H1 (cell line): ENCODE measurements around the gene TIMMDC1. TPM values are rescaled to one million over a fixed set of nuclear protein-coding genes. Genes with fewer than 3 reads are reported as not detected.
"Not testable (repeated sequence)": the region's sequence is repeated elsewhere in the genome, so short reads cannot be mapped to it uniquely, and the experiment has no call there.

ENCODE experiments used
- CTCF ChIA-PET: fragments of 300-600 bp; sonication (Branson Sonifier 250); formaldehyde crosslinking; loops from one replicate; lab custom pipeline; 2021; ENCODE audit not compliant: partially characterized antibody; lab: Charles Lee
- POLR2A ChIA-PET: fragments of 300-600 bp; sonication (Branson Sonifier 250); formaldehyde crosslinking; loops from one replicate; lab custom pipeline; 2021; ENCODE audit warnings: inconsistent platforms; ENCODE audit not compliant: partially characterized antibody; lab: Charles Lee
- DNase-seq, 2 experiments: peaks; one replicate each; pipeline versions ENCODE4 v3.0.0 to v3.0.0-alpha.2; 2010 to 2022; ENCODE audit warnings: low spot score in 2 of 2, low read depth in 1 of 2, mixed read lengths in 1 of 2
- FAIRE-seq: peaks from 2 replicates; lab custom pipeline; 2011; peaks lifted over from hg19 to GRCh38; lab: Jason Lieb, UNC
- H2AFZ ChIP-seq: 2 replicates; pipeline ENCODE4 v1.8.1; 2012; ENCODE audit warnings: low read length, inconsistent platforms
- H2AK5ac ChIP-seq: 2 replicates; pipeline ENCODE4 v1.6.1; 2013; ENCODE audit warnings: low read depth, low read length
- H2BK120ac ChIP-seq: replicated peaks from 2 replicates; pipeline ENCODE3; 2013; ENCODE audit warnings: low read depth, low read length, inconsistent platforms
- H2BK12ac ChIP-seq: 2 replicates; pipeline ENCODE4 v1.6.1; 2013; ENCODE audit warnings: low read depth, low read length
- H2BK15ac ChIP-seq: 2 replicates; pipeline ENCODE4 v1.6.1; 2013; ENCODE audit warnings: low read length
- H2BK20ac ChIP-seq: 2 replicates; pipeline ENCODE4 v1.6.1; 2013; ENCODE audit warnings: low read length
- H2BK5ac ChIP-seq: 2 replicates; pipeline ENCODE4 v1.6.1; 2013; ENCODE audit warnings: low read depth, low read length
- H3K14ac ChIP-seq: 2 replicates; pipeline ENCODE4 v1.6.1; 2013; ENCODE audit warnings: inconsistent platforms; ENCODE audit not compliant: insufficient read length
- H3K18ac ChIP-seq: 2 replicates; pipeline ENCODE4 v1.6.1; 2013; ENCODE audit warnings: low read length; ENCODE audit errors: extremely low read depth
- H3K23ac ChIP-seq: 2 replicates; pipeline ENCODE4 v1.6.1; 2013; ENCODE audit warnings: inconsistent platforms; ENCODE audit not compliant: insufficient read length
- H3K23me2 ChIP-seq: 2 replicates; pipeline ENCODE4 v1.6.1; 2013; ENCODE audit warnings: low read depth, low read length
- H3K27ac ChIP-seq: 2 replicates; pipeline ENCODE4 v1.6.1; 2011; ENCODE audit warnings: low read depth, low read length, inconsistent platforms
- H3K27me3 ChIP-seq, 4 experiments: replicated peaks in 1 of 4; 1 replicate in 1 of 4; 2 replicates in 3 of 4; pipeline versions ENCODE4 v1.6.1 to v1.8.1; 2011 to 2013; ENCODE audit warnings: low read length in 3 of 4, mild to moderate bottlenecking in 3 of 4, inconsistent platforms in 2 of 4, mixed read lengths in 2 of 4, moderate library complexity in 1 of 4; ENCODE audit not compliant: control insufficient read depth in 3 of 4, insufficient read depth in 3 of 4; ENCODE audit errors: extremely low read depth in 1 of 4
- H3K36me3 ChIP-seq, 4 experiments: 2 replicates each; pipeline versions ENCODE4 v1.6.1 to v1.8.1; 2011 to 2013; ENCODE audit warnings: mild to moderate bottlenecking in 4 of 4, low read length in 3 of 4, moderate library complexity in 2 of 4, control low read depth in 1 of 4, inconsistent platforms in 1 of 4; ENCODE audit not compliant: insufficient read depth in 4 of 4, control insufficient read depth in 2 of 4
- H3K4ac ChIP-seq: replicated peaks from 2 replicates; pipeline ENCODE3; 2013; ENCODE audit warnings: low read length, low read depth, mixed read lengths, inconsistent platforms; ENCODE audit not compliant: insufficient read length
- H3K4me1 ChIP-seq, 4 experiments: replicated peaks in 1 of 4; 1 replicate in 1 of 4; 2 replicates in 3 of 4; pipeline versions ENCODE4 v1.6.1 to v1.8.1; 2011 to 2013; ENCODE audit warnings: low read length in 3 of 4, inconsistent platforms in 2 of 4, mixed read lengths in 1 of 4; ENCODE audit not compliant: insufficient read depth in 4 of 4, control insufficient read depth in 3 of 4
- H3K4me2 ChIP-seq, 2 experiments: 2 replicates each; pipeline versions ENCODE4 v1.6.1 to v1.8.1; 2011 to 2013; ENCODE audit warnings: low read depth in 2 of 2, low read length in 2 of 2, control low read depth in 1 of 2, inconsistent platforms in 1 of 2, mild to moderate bottlenecking in 1 of 2; ENCODE audit not compliant: insufficient read depth in 1 of 2
- H3K4me3 ChIP-seq, 4 experiments: fragments of 200-600, 300-600 bp in 1 of 4; sonication (generic), shearing (Covaris generic), sonication (Bioruptor Twin) in 1 of 4; 2 replicates each; pipeline versions ENCODE4 v1.5.1 to v1.8.1; 2011 to 2016; ENCODE audit warnings: low read length in 4 of 4, low read depth in 3 of 4, control low read depth in 2 of 4, inconsistent platforms in 2 of 4, mild to moderate bottlenecking in 2 of 4, mixed read lengths in 1 of 4, moderate library complexity in 1 of 4; ENCODE audit not compliant: insufficient read depth in 2 of 4; ENCODE audit errors: extremely low read depth in 1 of 4
- H3K56ac ChIP-seq: replicated peaks from 2 replicates; pipeline ENCODE3; 2013; ENCODE audit warnings: low read depth, mild to moderate bottlenecking, mixed read lengths, low read length, inconsistent platforms; ENCODE audit not compliant: insufficient read length
- H3K79me1 ChIP-seq: 2 replicates; pipeline ENCODE4 v1.6.1; 2013; ENCODE audit warnings: low read depth, low read length, control low read depth
- H3K79me2 ChIP-seq, 2 experiments: 2 replicates each; pipeline versions ENCODE4 v1.6.1 to v1.8.1; 2012 to 2013; ENCODE audit warnings: low read length in 2 of 2, mild to moderate bottlenecking in 2 of 2, inconsistent platforms in 1 of 2; ENCODE audit not compliant: insufficient read depth in 2 of 2, control insufficient read depth in 1 of 2
- H3K9ac ChIP-seq, 4 experiments: replicated peaks in 1 of 4; 1 replicate in 1 of 4; 2 replicates in 3 of 4; pipeline versions ENCODE4 v1.6.1 to v1.8.1; 2011 to 2013; ENCODE audit warnings: low read depth in 3 of 4, low read length in 3 of 4, control low read depth in 2 of 4, mild to moderate bottlenecking in 2 of 4, moderate library complexity in 2 of 4, inconsistent platforms in 1 of 4; ENCODE audit errors: extremely low read depth in 1 of 4
- H3K9me3 ChIP-seq, 2 experiments: 2 replicates each; pipeline versions ENCODE4 v1.6.1 to v1.8.1; 2012 to 2013; ENCODE audit warnings: mild to moderate bottlenecking in 2 of 2, moderate library complexity in 2 of 2, control low read depth in 1 of 2, inconsistent platforms in 1 of 2, low read depth in 1 of 2, low read length in 1 of 2, mixed read lengths in 1 of 2; ENCODE audit not compliant: insufficient read depth in 2 of 2
- H4K20me1 ChIP-seq, 2 experiments: replicated peaks in 1 of 2; 2 replicates each; pipeline versions ENCODE3 to v1.8.1; 2011 to 2013; ENCODE audit warnings: inconsistent platforms in 2 of 2, low read length in 2 of 2, mild to moderate bottlenecking in 1 of 2; ENCODE audit not compliant: insufficient read depth in 2 of 2, control insufficient read depth in 1 of 2
- H4K5ac ChIP-seq: 2 replicates; pipeline ENCODE4 v1.6.1; 2013; ENCODE audit warnings: low read length, low read depth, mixed read lengths, inconsistent platforms; ENCODE audit not compliant: insufficient read length
- H4K8ac ChIP-seq: 2 replicates; pipeline ENCODE4 v1.8.0; 2013; ENCODE audit warnings: mild to moderate bottlenecking, moderate library complexity, low read length, inconsistent platforms; ENCODE audit not compliant: insufficient read depth; ENCODE audit errors: extremely low read depth
- H4K91ac ChIP-seq: replicated peaks from 2 replicates; pipeline ENCODE3; 2013; ENCODE audit warnings: low read length, mixed read lengths, inconsistent platforms; ENCODE audit not compliant: insufficient read length
- WGBS, 2 experiments: shearing (Covaris generic) in 1 of 2; methylation state at CpG; one replicate each; pipeline versions ENCODE4 v1.1.6 to v1.1.7; 2013 to 2015; ENCODE audit warnings: low lambda C conversion rate in 2 of 2, mixed read lengths in 2 of 2, inconsistent platforms in 1 of 2, low coverage in 1 of 2, missing lambda C conversion rate in 1 of 2; ENCODE audit not compliant: insufficient replicate concordance in 2 of 2, insufficient coverage in 1 of 2, insufficient read length in 1 of 2; ENCODE audit errors: extremely low coverage in 1 of 2, missing lambda C conversion rate in 1 of 2; 5-methylcytosine and 5-hydroxymethylcytosine counted together
- polyA plus RNA-seq, 7 experiments: library from polyadenylated mRNA; depleted of rRNA in 3 of 7; stranded (reverse) in 5 of 7; unstranded in 2 of 7; fragments of >200 nt in 5 of 7; fragments of 200-250 nt in 2 of 7; gene quantifications; 1 replicate in 5 of 7; 2 replicates in 1 of 7; 4 replicates in 1 of 7; pipeline versions ENCODE4 v1.2.1 to v1.2.3, GENCODE V29; 2011 to 2013; ENCODE audit warnings: missing spikeins in 2 of 7, mixed read lengths in 2 of 7
- total RNA-seq: library from RNA; stranded (reverse); fragmentation: NEBNext Ultra II Directional; extraction: Animal tissue kit (Norgen Biotek cat#: 25700); gene quantifications from 2 replicates; pipeline ENCODE4 v1.2.1, GENCODE V29; 2021

TIMMDC1 gene
- total and polyA plus RNA-seq, 2 of the 8 experiments (the other 6 are each of a cell fraction or from before 2014, with no cell fraction given), result 80.7 to 128 TPM

- H2AFZ ChIP-seq, DNase-seq, H3K79me2 ChIP-seq, H3K56ac ChIP-seq, H3K27me3 ChIP-seq, H3K4me1 ChIP-seq, H2BK5ac ChIP-seq, H3K23ac ChIP-seq, H3K36me3 ChIP-seq, H2BK120ac ChIP-seq, H2BK20ac ChIP-seq, H3K79me1 ChIP-seq, H2BK15ac ChIP-seq, H2BK12ac ChIP-seq, H4K91ac ChIP-seq, H3K4me2 ChIP-seq, H3K27ac ChIP-seq, CTCF ChIA-PET, H3K9me3 ChIP-seq, H3K18ac ChIP-seq, H3K14ac ChIP-seq, H4K20me1 ChIP-seq, H3K4me3 ChIP-seq, H2AK5ac ChIP-seq, H3K23me2 ChIP-seq, H3K9ac ChIP-seq, H3K4ac ChIP-seq, H4K5ac ChIP-seq, H4K8ac ChIP-seq, FAIRE-seq: not testable (repeated sequence)
- WGBS, 2 experiments, result 94% methylated on average over 2 of the region's 2 CpGs; no CpG with 5 or more reads in 1 of the 2 experiments
- POLR2A ChIA-PET, result interaction anchor here (0.5 kb wide), 1 partner anchor 630 kb away, joined by 3 read pairs; no protein-coding TSS in a partner anchor
Observed at GRCh38 chr3:119563334-119563733, 65.0 kb downstream of the TIMMDC1 start.
